K562 (cell line): ENCODE results near the gene OR5L1. TPM values are rescaled to one million over a fixed set of nuclear protein-coding genes. Genes with fewer than 3 reads are reported as not detected.

ENCODE experiments used
- ATAC-seq: fragments of 200-7000 bp; cut with Tn5 transposase; 3 replicates; pipeline ENCODE4 v1.9.1; 2020; ENCODE audit warnings: moderate library complexity
- BruUV-seq: library from RNA; stranded (reverse); fragments of 400-500 nt; replicated peaks from 2 replicates; lab custom pipeline; 2021; lab: Mats Ljungman, UMichigan
- CTCF ChIA-PET: fragments of 300-600 bp; formaldehyde crosslinking; extraction: SDS; loops from one replicate; lab custom pipeline; 2021; ENCODE audit warnings: low intra/inter-chr PET ratio; lab: Yijun Ruan, JAX
- POLR2A ChIA-PET: fragments of 300-600, 350-650 bp; sonication (Branson Sonifier 250); formaldehyde crosslinking; extraction: SDS; loops from one replicate; lab custom pipeline; 2021; ENCODE audit warnings: antibody characterized with exemption, inconsistent platforms; lab: Yijun Ruan, JAX
- DNase-seq, 4 experiments: peaks; one replicate each; pipeline versions ENCODE4 v3.0.0 to v3.0.0-alpha.2; 2011 to 2018; ENCODE audit warnings: low spot score in 3 of 4, mixed read lengths in 3 of 4; ENCODE audit errors: extremely low read depth in 1 of 4
- FAIRE-seq: peaks from 2 replicates; lab custom pipeline; 2011; peaks lifted over from hg19 to GRCh38; lab: Jason Lieb, UNC
- H2AFZ ChIP-seq: 2 replicates; pipeline ENCODE4 v1.6.0; 2011; ENCODE audit warnings: low read depth, low read length, control low read depth, inconsistent platforms
- H3K27ac ChIP-seq: fragments of 200-600 bp; 3 replicates; pipeline ENCODE4 v1.8.0; 2011; ENCODE audit warnings: low read depth, mild to moderate bottlenecking, control low read depth, inconsistent platforms, low read length, moderate library complexity, mixed read lengths; ENCODE audit errors: extremely low read depth
- H3K27me3 ChIP-seq, 2 experiments: fragments of 300-600 bp in 1 of 2; 2 replicates in 1 of 2; 3 replicates in 1 of 2; pipeline versions ENCODE4 v1.6.0 to v1.8.0; 2011; ENCODE audit warnings: inconsistent platforms in 2 of 2, low read length in 2 of 2, mild to moderate bottlenecking in 1 of 2, mixed read lengths in 1 of 2, moderate library complexity in 1 of 2; ENCODE audit not compliant: control insufficient read depth in 2 of 2, insufficient read depth in 2 of 2
- H3K36me3 ChIP-seq: fragments of 300-600 bp; 3 replicates; pipeline ENCODE4 v1.8.0; 2011; ENCODE audit warnings: mild to moderate bottlenecking, low read length, inconsistent platforms; ENCODE audit not compliant: control insufficient read depth, insufficient read depth
- H3K4me1 ChIP-seq, 2 experiments: fragments of 200-600 bp in 1 of 2; replicated peaks in 1 of 2; 2 replicates in 1 of 2; 3 replicates in 1 of 2; pipeline versions ENCODE4 v1.5.1 to v1.8.0; 2011; ENCODE audit warnings: inconsistent platforms in 2 of 2, low read length in 2 of 2, mild to moderate bottlenecking in 1 of 2, mixed read lengths in 1 of 2, moderate library complexity in 1 of 2; ENCODE audit not compliant: control insufficient read depth in 2 of 2, insufficient read depth in 2 of 2
- H3K4me2 ChIP-seq: 2 replicates; pipeline ENCODE4 v1.6.1; 2011; ENCODE audit warnings: low read length, control low read depth, inconsistent platforms, mixed read lengths; ENCODE audit not compliant: insufficient read depth
- H3K4me3 ChIP-seq: fragments of 200-600 bp; sonication (generic), shearing (Covaris generic); 2 replicates; pipeline ENCODE4 v1.5.1; 2016; ENCODE audit warnings: control low read depth, inconsistent platforms
- H3K79me2 ChIP-seq: fragments of 200-600 bp; 3 replicates; pipeline ENCODE4 v1.8.0; 2011; ENCODE audit warnings: low read length, inconsistent platforms; ENCODE audit not compliant: control insufficient read depth, insufficient read depth
- H3K9ac ChIP-seq, 2 experiments: 2 replicates each; pipeline versions ENCODE4 v1.6.0 to v1.6.1; 2011; ENCODE audit warnings: low read depth in 2 of 2, low read length in 2 of 2, control low read depth in 1 of 2, inconsistent platforms in 1 of 2, mild to moderate bottlenecking in 1 of 2, mixed read lengths in 1 of 2; ENCODE audit not compliant: insufficient read depth in 1 of 2
- H3K9me1 ChIP-seq: one replicate; pipeline ENCODE4 v1.6.0; 2011; ENCODE audit warnings: inconsistent platforms, mild to moderate bottlenecking, low read length, moderate library complexity; ENCODE audit not compliant: control insufficient read depth, insufficient read depth
- H3K9me3 ChIP-seq: replicated peaks from 2 replicates; pipeline ENCODE4 v1.5.1; 2011; ENCODE audit warnings: low read depth, low read length, inconsistent platforms; ENCODE audit not compliant: control insufficient read depth, insufficient read depth
- H4K20me1 ChIP-seq: replicated peaks from 2 replicates; pipeline ENCODE4 v1.6.1; 2011; ENCODE audit warnings: low read length, inconsistent platforms, mixed read lengths; ENCODE audit not compliant: control insufficient read depth, insufficient read depth
- ETV1 ChIP-seq: fragments of 450-650 bp; conservative IDR thresholded peaks from 2 replicates; pipeline ENCODE4 v1.6.1; 2016; ENCODE audit warnings: missing genetic modification characterization, control low read depth, low read depth, missing compliant biosample characterization
- GMEB1 ChIP-seq: fragments of 250-450 bp; sonication (Bioruptor Pico); IDR thresholded peaks from 2 replicates; pipeline ENCODE4 v1.4.0; 2020; ENCODE audit warnings: mild to moderate bottlenecking
- ZNF184 ChIP-seq: sonication (generic); formaldehyde crosslinking; IDR thresholded peaks from 2 replicates; pipeline ENCODE4 v1.5.0; 2020; ENCODE audit warnings: missing genetic modification reagents
- ZNF584 ChIP-seq: fragments of 200-800 bp; sonication (Bioruptor generic); IDR thresholded peaks from 2 replicates; pipeline ENCODE4 v1.6.1; 2016; ENCODE audit warnings: low read depth, mild to moderate bottlenecking, missing genetic modification characterization, missing compliant biosample characterization
- ZNF639 ChIP-seq, 2 experiments: fragments of 200-800 bp in 1 of 2; sonication (Bioruptor generic) in 1 of 2; sonication (generic) in 1 of 2; formaldehyde crosslinking in 1 of 2; IDR thresholded peaks in 1 of 2; conservative IDR thresholded peaks in 1 of 2; 2 replicates each; pipeline versions ENCODE4 v1.5.0 to v1.6.1; 2016 to 2020; ENCODE audit warnings: missing compliant biosample characterization in 1 of 2, missing genetic modification characterization in 1 of 2, missing genetic modification reagents in 1 of 2
- in situ Hi-C: fragments of 300-500 bp; cut with MboI; formaldehyde crosslinking; loops from 4 replicates; pipeline ENCODE4 v1.15.0; 2018; ENCODE audit warnings: inconsistent platforms, mixed read lengths
- intact Hi-C: fragments of 100-400 bp; cut with micrococcal nuclease; formaldehyde crosslinking; loops from 2 replicates; pipeline ENCODE4 v1.14.2; 2022
- polyA plus RNA-seq, 8 experiments: library from polyadenylated mRNA; depleted of rRNA in 4 of 8; stranded (reverse) in 5 of 8; unstranded in 3 of 8; fragments of >200 nt; fragmentation: Nextera tagmentation in 2 of 8; fragmentation: Illumina TruSeq in 1 of 8; extraction: Ambion mirVana in 2 of 8; extraction: Trizol in 1 of 8; gene quantifications; 2 replicates each; pipeline versions ENCODE4 v1.2.1 to v1.2.3, GENCODE V29; 2011 to 2014; ENCODE audit warnings: inconsistent platforms in 1 of 8, missing spikeins in 1 of 8
- total RNA-seq, 7 experiments: library from RNA; depleted of rRNA in 6 of 7; stranded (reverse); fragments of >200 nt in 6 of 7; fragmentation: Illumina TruSeq in 2 of 7; extraction: Trizol in 2 of 7; gene quantifications; 2 replicates each; pipeline versions ENCODE4 v1.2.1 to v1.2.3, GENCODE V29; 2011 to 2021; ENCODE audit warnings: low replicate concordance in 1 of 7

Gene OR5L1
- total and polyA plus RNA-seq, 9 of the 15 experiments (the other 6 are each of a cell fraction or from before 2014, with no cell fraction given): not detected

- TF ChIP-seq ZNF639 (CRISPR knock-in tag; conservative IDR thresholded peaks at IDR 0.05 in 1 of 2, IDR thresholded peaks at IDR 0.05 in 1 of 2) (no peak), GMEB1 (no peak), ZNF184 (CRISPR knock-in tag) (no peak)
Measured at GRCh38 chr11:55811067-55811466, at the start of gene OR5L1 (continued).

- ATAC-seq (no peak), FAIRE-seq (no peak), DNase-seq (no peak)
- H3K9ac ChIP-seq: no peak within 1 kb of the TSS
- no peaks in the 10 kb centered on the region for H3K36me3 ChIP-seq
- ChIA-PET POLR2A (no interaction called here), CTCF (no interaction called here)
- H3K27me3 ChIP-seq: no peaks in the 10 kb centered on the region
- in situ Hi-C loops (no loop called here), intact Hi-C loops (no loop called here)
- no peak within 1 kb of the TSS for H3K27ac ChIP-seq
- no peaks in the 10 kb centered on the region for H3K4me1 ChIP-seq
- H3K4me2 ChIP-seq: no peak within 1 kb of the TSS
- H3K4me3 ChIP-seq: no peak within 1 kb of the TSS
- no peaks in the 10 kb centered on the region for H3K9me1 ChIP-seq
- no peaks in the 10 kb centered on the region for H3K79me2 ChIP-seq
- no peaks in the 10 kb centered on the region for H3K9me3 ChIP-seq
- H2AFZ ChIP-seq: no peak within 1 kb of the TSS
- no TSS peak for BruUV-seq
- no peaks in the 10 kb centered on the region for H4K20me1 ChIP-seq
- TF ChIP-seq ZNF584 (CRISPR knock-in tag) (no peak), ETV1 (no peak)
Measured at GRCh38 chr11:55773138-55773537, 38.0 kb upstream of the OR5L1 start, which contains the start of gene OR5D13. OR5D13 (plus strand) TSS chr11:55773438; CDS start chr11:55773438, 0 bp downstream.
